PC-9 (cell line): ENCODE measurements around the gene LRP1B. TPM values are rescaled to one million over a fixed set of nuclear protein-coding genes. Genes with fewer than 3 reads are reported as not detected.

Experiments
- BruUV-seq: library from RNA; stranded (reverse); fragments of 400-500 nt; replicated peaks from 2 replicates; lab custom pipeline; 2021; lab: Mats Ljungman, UMichigan
- CTCF ChIA-PET: fragments of 300-600 bp; sonication (Branson Sonifier 250); formaldehyde crosslinking; loops from one replicate; lab custom pipeline; 2022; ENCODE audit warnings: antibody characterized with exemption; lab: Charles Lee
- POLR2A ChIA-PET: fragments of 300-600 bp; sonication (Branson Sonifier 250); formaldehyde crosslinking; loops from one replicate; lab custom pipeline; 2022; ENCODE audit warnings: antibody characterized with exemption; ENCODE audit not compliant: unreplicated experiment; lab: Charles Lee
- DNase-seq, 2 experiments: peaks; one replicate each; pipeline versions ENCODE4 v3.0.0 to v3.0.0-alpha.2; 2015 to 2022; ENCODE audit warnings: mixed read lengths in 1 of 2
- H2AFZ ChIP-seq: fragments of 200-600 bp; sonication (generic); 2 replicates; pipeline ENCODE4 v1.8.1; 2017; ENCODE audit warnings: antibody characterized with exemption
- H3F3A ChIP-seq: fragments of 200-600 bp; sonication (generic); 2 replicates; pipeline ENCODE4 v1.8.1; 2017; ENCODE audit warnings: antibody characterized with exemption, mild to moderate bottlenecking, low read depth; ENCODE audit not compliant: insufficient read depth
- H3K27ac ChIP-seq: fragments of 200-600 bp; sonication (generic); 2 replicates; pipeline ENCODE4 v1.6.1; 2016; ENCODE audit warnings: mixed run types
- H3K27me3 ChIP-seq: fragments of 200-600 bp; sonication (generic); 2 replicates; pipeline ENCODE4 v1.6.1; 2016; ENCODE audit warnings: low read depth, mixed run types; ENCODE audit not compliant: insufficient read depth
- H3K36me3 ChIP-seq: fragments of 200-600 bp; sonication (generic); 2 replicates; pipeline ENCODE4 v1.6.1; 2016; ENCODE audit warnings: low read depth, mixed run types
- H3K4me1 ChIP-seq: fragments of 200-600 bp; sonication (generic); replicated peaks from 2 replicates; pipeline ENCODE4 v1.6.1; 2016; ENCODE audit warnings: mixed run types; ENCODE audit not compliant: insufficient read depth
- H3K4me2 ChIP-seq: fragments of 200-600 bp; sonication (generic); 2 replicates; pipeline ENCODE4 v1.6.1; 2017; ENCODE audit warnings: mixed run types
- H3K4me3 ChIP-seq: fragments of 200-600 bp; sonication (generic); 2 replicates; pipeline ENCODE4 v1.6.1; 2016; ENCODE audit warnings: mixed run types
- H3K79me2 ChIP-seq: fragments of 200-600 bp; sonication (generic); 2 replicates; pipeline ENCODE4 v1.6.1; 2017; ENCODE audit warnings: low read depth, mixed run types
- H3K9me2 ChIP-seq: fragments of 200-600 bp; sonication (generic); 2 replicates; pipeline ENCODE4 v1.8.1; 2017; ENCODE audit warnings: mild to moderate bottlenecking; ENCODE audit not compliant: insufficient read depth
- H3K9me3 ChIP-seq: fragments of 200-600 bp; sonication (generic); 2 replicates; pipeline ENCODE4 v1.8.1; 2016; ENCODE audit warnings: low read depth; ENCODE audit not compliant: insufficient read depth
- H4K20me1 ChIP-seq: fragments of 200-600 bp; sonication (generic); 2 replicates; pipeline ENCODE4 v1.8.1; 2017; ENCODE audit not compliant: insufficient read depth
- EZH2 ChIP-seq: fragments of 200-600 bp; sonication (generic); IDR thresholded peaks from 2 replicates; pipeline ENCODE4 v1.8.0; 2017; ENCODE audit warnings: antibody characterized with exemption, low read depth
- intact Hi-C: fragments of 100-400 bp; cut with micrococcal nuclease; formaldehyde crosslinking; loops from one replicate; pipeline ENCODE4 v1.10.0; 2022; ENCODE audit not compliant: unreplicated experiment
- total RNA-seq: library from RNA; stranded (reverse); gene quantifications from 2 replicates; pipeline ENCODE4 v1.2.3, GENCODE V29; 2021
- TF ChIP-seq, protein P1 (sequence below): fragments of 200-600 bp; sonication (generic); conservative IDR thresholded peaks from 2 replicates; pipeline ENCODE4 v1.6.1; 2017; ENCODE audit warnings: mixed run types, antibody characterized with exemption, mild to moderate bottlenecking, moderate library complexity

LRP1B gene
- total RNA-seq, 1 experiment from 2014 or later, result 1.7 TPM

DNA sequence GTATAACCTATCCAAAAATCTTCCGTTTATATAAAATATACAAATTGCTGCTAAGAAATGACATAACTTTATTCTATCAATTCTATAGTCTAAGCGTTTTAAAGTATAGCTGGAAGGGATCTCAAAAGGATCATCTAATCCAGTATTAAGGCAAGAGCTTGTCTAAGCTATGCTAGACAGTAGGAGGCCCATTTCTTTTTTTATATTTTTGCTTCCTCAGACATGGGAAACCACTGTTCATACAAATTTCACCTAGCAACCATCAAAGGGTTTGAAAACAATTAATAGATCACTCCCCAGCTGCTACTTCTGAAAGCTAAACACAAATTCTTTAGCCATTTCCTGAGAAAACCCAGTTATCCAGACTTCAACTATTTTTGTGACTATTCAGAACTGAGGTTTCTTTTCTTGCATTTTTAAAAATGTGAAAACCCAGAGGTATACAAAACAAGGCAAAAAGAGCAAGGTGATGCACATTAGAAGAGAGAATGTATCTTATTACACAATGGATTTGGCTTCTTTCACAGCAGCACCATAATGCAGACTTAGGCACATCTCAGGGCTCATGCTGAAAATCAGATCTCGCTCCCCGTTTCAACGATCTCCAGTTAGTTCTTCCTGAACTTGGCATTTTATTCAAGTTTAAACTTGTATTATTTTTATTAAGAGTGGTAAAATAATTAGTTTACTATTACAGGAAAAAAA is 274.4 kb downstream of the LRP1B start:
- DNase-seq, result no peak
- H2AFZ ChIP-seq, result no peak overlapping the region
- no TSS peak for BruUV-seq
- TF ChIP-seq, protein P1, sequence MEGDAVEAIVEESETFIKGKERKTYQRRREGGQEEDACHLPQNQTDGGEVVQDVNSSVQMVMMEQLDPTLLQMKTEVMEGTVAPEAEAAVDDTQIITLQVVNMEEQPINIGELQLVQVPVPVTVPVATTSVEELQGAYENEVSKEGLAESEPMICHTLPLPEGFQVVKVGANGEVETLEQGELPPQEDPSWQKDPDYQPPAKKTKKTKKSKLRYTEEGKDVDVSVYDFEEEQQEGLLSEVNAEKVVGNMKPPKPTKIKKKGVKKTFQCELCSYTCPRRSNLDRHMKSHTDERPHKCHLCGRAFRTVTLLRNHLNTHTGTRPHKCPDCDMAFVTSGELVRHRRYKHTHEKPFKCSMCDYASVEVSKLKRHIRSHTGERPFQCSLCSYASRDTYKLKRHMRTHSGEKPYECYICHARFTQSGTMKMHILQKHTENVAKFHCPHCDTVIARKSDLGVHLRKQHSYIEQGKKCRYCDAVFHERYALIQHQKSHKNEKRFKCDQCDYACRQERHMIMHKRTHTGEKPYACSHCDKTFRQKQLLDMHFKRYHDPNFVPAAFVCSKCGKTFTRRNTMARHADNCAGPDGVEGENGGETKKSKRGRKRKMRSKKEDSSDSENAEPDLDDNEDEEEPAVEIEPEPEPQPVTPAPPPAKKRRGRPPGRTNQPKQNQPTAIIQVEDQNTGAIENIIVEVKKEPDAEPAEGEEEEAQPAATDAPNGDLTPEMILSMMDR, result no peak
- no peak for TF ChIP-seq EZH2
- no peak overlapping the region for H3K27ac ChIP-seq
- H3K36me3 ChIP-seq, result no peaks in the 10 kb centered on the region
- CTCF ChIA-PET, result no interaction called here
- POLR2A ChIA-PET, result no interaction called here
- H3K9me2 ChIP-seq, result no peaks in the 10 kb centered on the region
- intact Hi-C loops, result no loop called here
- no peaks in the 10 kb centered on the region for H3K27me3 ChIP-seq
- no peak overlapping the region for H3K4me2 ChIP-seq
- H3F3A ChIP-seq, result no peaks in the 10 kb centered on the region
- H3K4me3 ChIP-seq, result no peak overlapping the region
- H4K20me1 ChIP-seq, result no peaks in the 10 kb centered on the region
- no peaks in the 10 kb centered on the region for H3K4me1 ChIP-seq
- no peaks in the 10 kb centered on the region for H3K79me2 ChIP-seq
- no peaks in the 10 kb centered on the region for H3K9me3 ChIP-seq

DNA sequence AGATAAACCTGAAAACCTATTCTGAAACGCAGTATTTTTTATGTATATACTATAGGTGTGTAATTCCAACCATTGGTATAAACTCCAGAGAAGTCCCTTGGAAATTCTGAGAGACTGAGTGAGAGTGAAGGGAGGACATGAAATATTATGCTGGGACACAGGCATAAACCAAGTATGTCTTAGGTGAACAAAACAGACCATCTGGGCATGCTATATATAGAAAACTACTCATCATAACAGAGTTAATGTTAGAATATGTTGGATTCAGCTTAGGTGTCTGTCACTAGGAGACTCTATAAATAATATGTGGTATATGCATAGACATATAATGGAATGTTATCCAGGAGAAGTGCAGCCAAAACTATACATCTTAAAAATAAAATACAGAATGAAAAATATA is 282.6 kb downstream of the LRP1B start:
- no peaks in the 10 kb centered on the region for H4K20me1 ChIP-seq
- TF ChIP-seq EZH2, result no peak
- TF ChIP-seq, protein P1, result no peak
- no TSS peak for BruUV-seq
- H3K36me3 ChIP-seq, result no peaks in the 10 kb centered on the region
- CTCF ChIA-PET, result no interaction called here
- H2AFZ ChIP-seq, result no peak overlapping the region
- no peaks in the 10 kb centered on the region for H3K9me2 ChIP-seq
- H3K27ac ChIP-seq, result no peak overlapping the region
- DNase-seq, result no peak
- no peaks in the 10 kb centered on the region for H3K9me3 ChIP-seq
- no peak overlapping the region for H3K4me3 ChIP-seq
- H3K27me3 ChIP-seq, result no peaks in the 10 kb centered on the region
- no peaks in the 10 kb centered on the region for H3K79me2 ChIP-seq
- H3K4me2 ChIP-seq, result no peak overlapping the region
- POLR2A ChIA-PET, result no interaction called here
- H3K4me1 ChIP-seq, result no peaks in the 10 kb centered on the region
- H3F3A ChIP-seq, result no peaks in the 10 kb centered on the region
- intact Hi-C loops, result no loop called here

DNA sequence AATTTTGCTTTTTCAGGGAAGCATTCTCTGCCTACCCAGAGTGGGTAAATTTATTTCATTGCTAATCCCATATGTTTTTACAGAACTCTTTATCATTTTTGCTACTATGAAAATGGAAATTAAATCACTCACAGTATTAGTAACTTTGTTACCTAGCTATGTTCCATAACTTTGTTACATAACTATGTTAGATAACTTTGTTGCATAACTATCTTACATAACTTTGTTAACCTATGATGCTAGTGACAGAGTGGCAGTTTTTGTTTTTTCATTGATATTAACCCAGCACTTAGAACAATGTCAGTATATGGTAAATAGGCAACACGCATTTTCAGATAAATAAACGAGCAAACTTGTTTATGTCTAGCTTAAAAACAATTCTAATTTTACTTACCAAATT is 286.6 kb downstream of the LRP1B start:
- H3K27me3 ChIP-seq, result no peaks in the 10 kb centered on the region
- TF ChIP-seq EZH2, result no peak
- TF ChIP-seq, protein P1, result no peak
- ChIA-PET POLR2A (no interaction called here), CTCF (interaction anchor here (0.6 kb wide), 1 partner anchor 84 kb away, joined by 3 read pairs; no protein-coding TSS in a partner anchor)
- H3K4me2 ChIP-seq, result no peak overlapping the region
- no peak for DNase-seq
- H3K4me1 ChIP-seq, result no peaks in the 10 kb centered on the region
- no peak overlapping the region for H2AFZ ChIP-seq
- H3K9me2 ChIP-seq, result no peaks in the 10 kb centered on the region; the same call in 1 of the 2 replicates
- no peaks in the 10 kb centered on the region for H4K20me1 ChIP-seq
- intact Hi-C loops, result no loop called here
- no peaks in the 10 kb centered on the region for H3K79me2 ChIP-seq
- BruUV-seq, result no TSS peak
- H3F3A ChIP-seq, result no peaks in the 10 kb centered on the region
- no peaks in the 10 kb centered on the region for H3K9me3 ChIP-seq
- H3K4me3 ChIP-seq, result no peak overlapping the region
- H3K27ac ChIP-seq, result no peak overlapping the region
- H3K36me3 ChIP-seq, result no peaks in the 10 kb centered on the region
